Glomerular endothelial cell (primary cell): ENCODE results near the gene SYTL1. TPM values are rescaled to one million over a fixed set of nuclear protein-coding genes. Genes with fewer than 3 reads are reported as not detected.
A peak's percentile ranks its signal among the peaks of the same experiment; 100 is the strongest.

Experiments used
- DNase-seq: peaks from one replicate; pipeline ENCODE4 v3.0.0-alpha.2; 2011; ENCODE audit warnings: low read depth, low spot score; ENCODE audit errors: extremely low read depth
- total RNA-seq: library from RNA; depleted of rRNA; stranded (reverse); fragments of >200 nt; gene quantifications from 2 replicates; pipeline ENCODE4 v1.2.3, GENCODE V29; 2015

The SYTL1 gene
- total RNA-seq, 1 donor from 2014 or later = 5.4 TPM

- DNase-seq = no peak
Measured at GRCh38 chr1:27318136-27318535, 23.7 kb upstream of the SYTL1 start.

GRCh38 chr1:27318596-27318995 lies 23.2 kb upstream of the SYTL1 start:
- no peak for DNase-seq

GRCh38 chr1:27321813-27322568 lies 19.8 kb upstream of the SYTL1 start, which contains the start of gene TMEM222:
Gene TMEM222, plus strand, starts transcription at chr1:27322163. Its CDS starts 35 bp downstream, at chr1:27322198.
- peak; percentile 34 for DNase-seq

- DNase-seq = no peak
Measured at GRCh38 chr1:27322569-27323240, 19.1 kb upstream of the SYTL1 start.

GRCh38 chr1:27325286-27325685 lies 16.5 kb upstream of the SYTL1 start:
- DNase-seq = no peak

- DNase-seq = no peak
Measured at GRCh38 chr1:27327964-27328363, 13.9 kb upstream of the SYTL1 start.

- DNase-seq = no peak
Measured at GRCh38 chr1:27330786-27331185, 11.0 kb upstream of the SYTL1 start.

GRCh38 chr1:27331426-27331825 lies 10.4 kb upstream of the SYTL1 start:
- DNase-seq = no peak

GRCh38 chr1:27331922-27332321 lies 9.9 kb upstream of the SYTL1 start:
- DNase-seq = no peak

- no peak for DNase-seq
Measured at GRCh38 chr1:27332536-27333281, 9.1 kb upstream of the SYTL1 start.

- no peak for DNase-seq
Measured at GRCh38 chr1:27333717-27334279, 8.0 kb upstream of the SYTL1 start.

- no peak for DNase-seq
Measured at GRCh38 chr1:27335506-27336422, 6.1 kb upstream of the SYTL1 start.

GRCh38 chr1:27336756-27337155 lies 5.1 kb upstream of the SYTL1 start:
- no peak for DNase-seq

- no peak for DNase-seq
Measured at GRCh38 chr1:27338751-27339150, 3.1 kb upstream of the SYTL1 start.

- DNase-seq = no peak
Measured at GRCh38 chr1:27339213-27339612, 2.6 kb upstream of the SYTL1 start.

GRCh38 chr1:27342391-27342777 lies 562 bp downstream of the SYTL1 start:
- DNase-seq = no peak

GRCh38 chr1:27342778-27343638 lies 1.2 kb downstream of the SYTL1 start:
- DNase-seq = no peak

GRCh38 chr1:27343639-27344025 lies 1.8 kb downstream of the SYTL1 start:
- no peak for DNase-seq

- DNase-seq = no peak
Measured at GRCh38 chr1:27345272-27345671, 3.5 kb downstream of the SYTL1 start.
